PC-9 (cell line): Measurements from ENCODE around the gene UTP4.

Experiments
- CTCF ChIP-seq: fragments of 200-600 bp; sonication (generic); conservative IDR thresholded peaks from 2 replicates; pipeline ENCODE4 v1.6.1; 2017; ENCODE audit warnings: mixed run types, antibody characterized with exemption, mild to moderate bottlenecking, moderate library complexity
- EZH2 ChIP-seq: fragments of 200-600 bp; sonication (generic); IDR thresholded peaks from 2 replicates; pipeline ENCODE4 v1.8.0; 2017; ENCODE audit warnings: antibody characterized with exemption, low read depth

GRCh38 chr16:69131167-69131838 lies 1.1 kb upstream of the UTP4 start:
- TF ChIP-seq CTCF (no peak), EZH2 (no peak)
